Stomach (tissue), 9 donors: Measurements from ENCODE around the gene BASP1. TPM values are rescaled to one million over a fixed set of nuclear protein-coding genes. Genes with fewer than 3 reads are reported as not detected.

Experiments used
- DNase-seq, 2 donors: peaks; one replicate each; pipeline versions ENCODE4 v3.0.0 to v3.0.0-alpha.2; 2013 to 2019
- H3K27ac ChIP-seq, 5 donors: fragments of 200-600 bp in 4 of 5; sonication (generic) in 4 of 5; one replicate each; pipeline ENCODE4 v1.5.1; 2013 to 2019; ENCODE audit warnings: mild to moderate bottlenecking in 1 of 5, moderate library complexity in 1 of 5
- H3K27me3 ChIP-seq, 3 donors: fragments of 200-600 bp; sonication (generic); one replicate each; pipeline ENCODE4 v1.5.1; 2017 to 2019; ENCODE audit warnings: mixed run types in 1 of 3
- H3K36me3 ChIP-seq, 4 donors: fragments of 200-600 bp; sonication (generic); 1 replicate in 3 of 4; 2 replicates in 1 of 4; pipeline ENCODE4 v1.5.1; 2016 to 2019
- H3K4me1 ChIP-seq, 4 donors: fragments of 200-600 bp; sonication (generic); one replicate each; pipeline ENCODE4 v1.5.1; 2016 to 2019
- H3K4me3 ChIP-seq, 4 donors: fragments of 200-600 bp; sonication (generic) in 3 of 4; one replicate each; pipeline ENCODE4 v1.5.1; 2016 to 2019; ENCODE audit warnings: mild to moderate bottlenecking in 1 of 4
- H3K9me3 ChIP-seq, 4 donors: fragments of 200-600 bp; sonication (generic); one replicate each; pipeline ENCODE4 v1.5.1; 2016 to 2019
- CTCF ChIP-seq, 7 experiments: fragments of 450-650 bp in 4 of 7; fragments of 200-600 bp in 3 of 7; sonication (generic) in 3 of 7; IDR thresholded peaks; one replicate each; pipeline ENCODE4 v1.5.1; 2016 to 2019; ENCODE audit warnings: antibody characterized with exemption in 7 of 7, control low read depth in 2 of 7, mild to moderate bottlenecking in 1 of 7
- EP300 ChIP-seq: sonication (generic); formaldehyde crosslinking; IDR thresholded peaks from one replicate; pipeline ENCODE4 v1.6.1; 2017; ENCODE audit warnings: antibody characterized with exemption
- POLR2A ChIP-seq, 4 donors: fragments of 450-650 bp; IDR thresholded peaks; one replicate each; pipeline ENCODE4 v1.6.1; 2016; ENCODE audit warnings: antibody characterized with exemption in 4 of 4, control low read depth in 2 of 4, mild to moderate bottlenecking in 1 of 4, moderate library complexity in 1 of 4
- POLR2AphosphoS5 ChIP-seq, 3 donors: sonication (generic); formaldehyde crosslinking; IDR thresholded peaks; one replicate each; pipeline ENCODE4 v1.6.1; 2016; ENCODE audit warnings: antibody characterized with exemption in 3 of 3
- WGBS, 5 donors: extraction: QIAGEN DNeasy Blood & Tissue Kit in 3 of 5; methylation state at CpG; one replicate each; pipeline versions ENCODE4 v1.1.5 to v1.1.7; 2013 to 2018; 5-methylcytosine and 5-hydroxymethylcytosine counted together
- intact Hi-C: fragments of 100-400 bp; cut with DNase I; formaldehyde crosslinking; loops from one replicate; pipeline ENCODE4 v1.15.1; 2023; ENCODE audit warnings: low total_unique reads
- polyA plus RNA-seq, 3 donors: library from polyadenylated mRNA; stranded (reverse); fragments of 200-250 nt; gene quantifications; one replicate each; pipeline ENCODE4 v1.2.3, GENCODE V29; 2013
- total RNA-seq, 5 donors: library from RNA; depleted of rRNA; stranded (reverse); fragments of >200 nt; gene quantifications; one replicate each; pipeline versions ENCODE4 v1.1.0 to v1.2.3, GENCODE V29; 2014 to 2016
- donor health status: healthy with polysubstance abuse.
- donor health status: Bipolar disorder and iron deficiency.
- donor health status: healthy.

The BASP1 gene
- total and polyA plus RNA-seq, 8 donors, result 4.0 to 60.8 (median 16.0) TPM

GRCh38 chr5:17233488-17233887 is 16.1 kb downstream of the BASP1 start:
- intact Hi-C loops, result no loop called here

DNA sequence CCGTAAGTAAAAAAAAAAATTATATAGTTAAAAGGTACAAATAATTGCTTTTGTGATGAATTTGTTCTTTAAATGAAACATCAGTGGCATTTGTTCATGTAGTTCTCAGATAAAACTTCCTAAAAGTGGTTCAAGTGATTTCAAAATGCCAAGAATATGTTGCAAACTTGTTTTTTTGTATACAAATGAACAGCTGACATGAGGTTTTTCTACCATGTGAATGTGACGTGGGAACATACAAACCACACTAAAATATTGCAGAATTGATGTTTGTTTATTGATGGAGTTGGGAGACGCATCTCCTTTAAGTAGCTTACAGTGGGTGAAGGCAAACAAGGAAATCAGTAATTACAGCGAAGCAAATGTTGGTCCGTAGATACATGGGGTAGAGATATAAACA is 16.9 kb downstream of the BASP1 start:
- Histone ChIP-seq H3K36me3 (no peaks in the 10 kb centered on the region), H3K4me1 (peaks cover 0 to 10% (median 1%) of the 10 kb centered on the region in 4 donors), H3K9me3 (no peaks in the 10 kb centered on the region), H3K27me3 (no peaks in the 10 kb centered on the region), H3K27ac (peak overlapping the region in 2 of 5 donors; percentile 4 to 25), H3K4me3 (no peak overlapping the region)
- no peak for TF ChIP-seq CTCF (IDR thresholded peaks at IDR 0.05)
- TF ChIP-seq POLR2A (IDR thresholded peaks at IDR 0.05), result no peak
- no peak for TF ChIP-seq POLR2AphosphoS5 (IDR thresholded peaks at IDR 0.05)
- TF ChIP-seq EP300, result no peak
- WGBS, 5 donors, result 74 to 85% (median 79%) methylated on average over 5 of the region's 5 CpGs
- intact Hi-C loops, result no loop called here
- DNase-seq, result no peak

More at GRCh38 chr5:17233488-17233887, 16.1 kb downstream of the BASP1 start:
- no peaks in the 10 kb centered on the region for H3K9me3 ChIP-seq
- DNase-seq, result no peak
- H3K27me3 ChIP-seq, result no peaks in the 10 kb centered on the region
- H3K4me3 ChIP-seq, result no peak overlapping the region
- 83 to 90% (median 85%) methylated on average over 6 of the region's 6 CpGs for WGBS, 5 donors
- H3K27ac ChIP-seq, result no peak overlapping the region
- peaks cover 0 to 3% (median 1%) of the 10 kb centered on the region in 4 donors for H3K4me1 ChIP-seq
- H3K36me3 ChIP-seq, result no peaks in the 10 kb centered on the region
- TF ChIP-seq EP300, result no peak
- no peak for TF ChIP-seq POLR2AphosphoS5 (IDR thresholded peaks at IDR 0.05)
- no peak for TF ChIP-seq CTCF (IDR thresholded peaks at IDR 0.05)
- no peak for TF ChIP-seq POLR2A (IDR thresholded peaks at IDR 0.05)

DNA sequence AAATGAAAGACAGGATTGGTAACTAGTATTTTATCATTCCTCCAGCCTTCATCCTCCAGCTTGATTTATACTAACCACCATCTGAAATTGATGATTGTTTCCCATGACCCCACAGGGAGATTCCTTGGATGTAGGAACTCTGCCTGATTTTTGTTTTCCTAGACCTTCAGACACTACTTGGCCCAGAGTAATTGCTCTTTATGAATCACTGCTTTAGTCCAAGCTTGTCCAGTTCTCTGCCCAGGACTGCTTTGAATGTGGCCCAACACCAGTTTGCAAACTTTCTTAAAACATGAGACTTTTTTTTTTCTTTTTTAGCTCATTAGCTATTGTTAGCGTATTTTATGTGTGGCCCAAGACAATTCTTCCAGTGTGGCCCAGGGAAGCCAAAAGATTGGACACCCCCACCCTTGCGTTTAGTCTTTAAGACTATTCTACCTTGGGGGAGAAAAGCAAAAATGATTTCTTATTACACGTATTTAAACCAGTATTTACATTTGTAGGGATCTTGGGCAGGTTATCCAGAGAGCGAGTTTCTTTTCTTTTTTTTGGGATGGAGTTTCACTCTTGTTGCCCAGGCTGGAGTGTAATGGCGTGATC is 18.4 kb downstream of the BASP1 start:
- intact Hi-C loops, result no loop called here
- Histone ChIP-seq H3K9me3 (no peaks in the 10 kb centered on the region), H3K27me3 (no peaks in the 10 kb centered on the region), H3K36me3 (no peaks in the 10 kb centered on the region), H3K27ac (peak overlapping the region in 1 of 5 donors; percentile 4), H3K4me3 (no peak overlapping the region), H3K4me1 (peaks cover 0 to 10% (median 1%) of the 10 kb centered on the region in 4 donors)
- TF ChIP-seq POLR2AphosphoS5 (IDR thresholded peaks at IDR 0.05) (no peak), CTCF (IDR thresholded peaks at IDR 0.05) (no peak), EP300 (no peak), POLR2A (IDR thresholded peaks at IDR 0.05) (no peak)
- WGBS, 5 donors, result 88 to 94% (median 93%) methylated on average over 5 of the region's 5 CpGs
- DNase-seq, result no peak

GRCh38 chr5:17238521-17239041 is 21.1 kb downstream of the BASP1 start:
- DNase-seq, result no peak
- Histone ChIP-seq H3K36me3 (no peaks in the 10 kb centered on the region), H3K4me1 (peaks cover 0 to 10% (median 1%) of the 10 kb centered on the region in 4 donors), H3K9me3 (no peaks in the 10 kb centered on the region), H3K27ac (no peak overlapping the region), H3K4me3 (no peak overlapping the region), H3K27me3 (no peaks in the 10 kb centered on the region)
- TF ChIP-seq EP300 (no peak), POLR2AphosphoS5 (IDR thresholded peaks at IDR 0.05) (no peak), CTCF (IDR thresholded peaks at IDR 0.05) (no peak)
- WGBS, 5 donors, result 41 to 55% (median 48%) methylated on average over 6 of the region's 6 CpGs
- intact Hi-C loops, result no loop called here
